Measurements from ENCODE around the gene CCDC88B.

DNA sequence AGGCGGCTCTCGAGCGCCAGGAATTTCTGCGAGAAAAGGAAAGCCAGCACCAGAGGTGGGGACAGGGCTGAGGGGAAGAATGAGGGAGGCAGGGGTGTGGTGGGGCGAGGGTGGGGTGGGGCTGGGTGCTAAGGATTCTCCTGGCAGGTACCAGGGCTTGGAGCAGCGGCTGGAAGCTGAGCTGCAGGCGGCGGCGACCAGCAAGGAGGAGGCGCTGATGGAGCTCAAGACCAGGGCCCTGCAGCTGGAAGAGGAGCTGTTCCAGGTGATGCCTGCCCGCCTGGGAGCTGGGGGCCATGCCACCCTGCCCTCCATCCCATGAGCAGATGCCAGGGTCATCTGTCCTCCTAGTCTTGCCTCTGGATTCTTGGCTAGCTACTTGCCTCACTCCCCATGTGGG is 9.4 kb downstream of the CCDC88B start:
- TF ChIP-seq, protein P1, sequence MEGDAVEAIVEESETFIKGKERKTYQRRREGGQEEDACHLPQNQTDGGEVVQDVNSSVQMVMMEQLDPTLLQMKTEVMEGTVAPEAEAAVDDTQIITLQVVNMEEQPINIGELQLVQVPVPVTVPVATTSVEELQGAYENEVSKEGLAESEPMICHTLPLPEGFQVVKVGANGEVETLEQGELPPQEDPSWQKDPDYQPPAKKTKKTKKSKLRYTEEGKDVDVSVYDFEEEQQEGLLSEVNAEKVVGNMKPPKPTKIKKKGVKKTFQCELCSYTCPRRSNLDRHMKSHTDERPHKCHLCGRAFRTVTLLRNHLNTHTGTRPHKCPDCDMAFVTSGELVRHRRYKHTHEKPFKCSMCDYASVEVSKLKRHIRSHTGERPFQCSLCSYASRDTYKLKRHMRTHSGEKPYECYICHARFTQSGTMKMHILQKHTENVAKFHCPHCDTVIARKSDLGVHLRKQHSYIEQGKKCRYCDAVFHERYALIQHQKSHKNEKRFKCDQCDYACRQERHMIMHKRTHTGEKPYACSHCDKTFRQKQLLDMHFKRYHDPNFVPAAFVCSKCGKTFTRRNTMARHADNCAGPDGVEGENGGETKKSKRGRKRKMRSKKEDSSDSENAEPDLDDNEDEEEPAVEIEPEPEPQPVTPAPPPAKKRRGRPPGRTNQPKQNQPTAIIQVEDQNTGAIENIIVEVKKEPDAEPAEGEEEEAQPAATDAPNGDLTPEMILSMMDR (conservative IDR thresholded peaks at IDR 0.05), result no peak
- TF ChIP-seq EZH2 (IDR thresholded peaks at IDR 0.05; ENCODE audit: low read depth), result no peak
